ENCODE measurements around the gene RTCB.

GRCh38 chr22:32395107-32395506 lies 16.9 kb downstream of the RTCB start:
- no peak for TF ChIP-seq TAF1 (IDR thresholded peaks at IDR 0.05; ENCODE audit: borderline replicate concordance, low read depth, low read length)
- TF ChIP-seq CTCF (IDR thresholded peaks at IDR 0.05) = no peak
- TF ChIP-seq USF1 (IDR thresholded peaks at IDR 0.05; ENCODE audit: borderline replicate concordance, low read depth) = no peak
- no peak for TF ChIP-seq SMC3 (IDR thresholded peaks at IDR 0.05; ENCODE audit: low read depth, low read length)
- TF ChIP-seq EZH2phosphoT487 (IDR thresholded peaks at IDR 0.05; ENCODE audit: borderline replicate concordance, low read depth) = no peak
